ENCODE measurements around the gene SEPTIN5.
A peak's percentile ranks its signal among the peaks of the same experiment; 100 is the strongest.
"Not testable (repeated sequence)": the region's sequence is repeated elsewhere in the genome, so short reads cannot be mapped to it uniquely, and the experiment has no call there.

SEPTIN5 gene

GRCh38 chr22:19674929-19675253, 39.4 kb upstream of the SEPTIN5 start:
- in situ Hi-C loops (cut with HindIII; ENCODE audit: low sequenced_read_pairs) = no loop called here
- no peak for TF ChIP-seq CTCF (IDR thresholded peaks at IDR 0.05; ENCODE audit: low read depth, low read length)
- DNase-seq (ENCODE audit: low read depth, low spot score) = no peak
- H3K4me3 ChIP-seq (ENCODE audit: low read depth, low read length) = no peak overlapping the region

GRCh38 chr22:19675428-19675827, 38.9 kb upstream of the SEPTIN5 start:
- DNase-seq (ENCODE audit: low read depth, low spot score) = no peak
- H3K4me3 ChIP-seq (ENCODE audit: low read depth, low read length) = no peak overlapping the region
- in situ Hi-C loops (cut with HindIII; ENCODE audit: low sequenced_read_pairs) = no loop called here
- no peak for TF ChIP-seq CTCF (IDR thresholded peaks at IDR 0.05; ENCODE audit: low read depth, low read length)

- DNase-seq (ENCODE audit: low read depth, low spot score); in situ Hi-C loops (cut with HindIII; ENCODE audit: low sequenced_read_pairs); H3K4me3 ChIP-seq (ENCODE audit: low read depth, low read length): not testable (repeated sequence)
Observed at GRCh38 chr22:19676437-19676836, 37.9 kb upstream of the SEPTIN5 start.

- no peak for DNase-seq (ENCODE audit: low read depth, low spot score)
- H3K4me3 ChIP-seq (ENCODE audit: low read depth, low read length) = no peak overlapping the region
- TF ChIP-seq CTCF (IDR thresholded peaks at IDR 0.05; ENCODE audit: low read depth, low read length) = no peak
- in situ Hi-C loops (cut with HindIII; ENCODE audit: low sequenced_read_pairs) = no loop called here
Observed at GRCh38 chr22:19678949-19679521, 35.3 kb upstream of the SEPTIN5 start.

GRCh38 chr22:19679522-19680101, 34.7 kb upstream of the SEPTIN5 start:
- in situ Hi-C loops (cut with HindIII; ENCODE audit: low sequenced_read_pairs) = no loop called here
- H3K4me3 ChIP-seq (ENCODE audit: low read depth, low read length) = no peak overlapping the region
- TF ChIP-seq CTCF (IDR thresholded peaks at IDR 0.05; ENCODE audit: low read depth, low read length) = peak; percentile 70
- no peak for DNase-seq (ENCODE audit: low read depth, low spot score)

- no peak for DNase-seq (ENCODE audit: low read depth, low spot score)
- in situ Hi-C loops (cut with HindIII; ENCODE audit: low sequenced_read_pairs) = no loop called here
- H3K4me3 ChIP-seq (ENCODE audit: low read depth, low read length) = no peak overlapping the region
- TF ChIP-seq CTCF (IDR thresholded peaks at IDR 0.05; ENCODE audit: low read depth, low read length) = no peak
Observed at GRCh38 chr22:19680287-19680881, 33.9 kb upstream of the SEPTIN5 start.
